GM12878 (cell line): ENCODE data around the gene FGD4. TPM values are rescaled to one million over a fixed set of nuclear protein-coding genes. Genes with fewer than 3 reads are reported as not detected.

Source experiments
- ATAC-seq: fragments of 200-7000 bp; cut with Tn5 transposase; 3 replicates; pipeline ENCODE4 v1.9.1; 2020; ENCODE audit warnings: mild to moderate bottlenecking, moderate library complexity
- BruUV-seq: library from RNA; stranded (reverse); fragments of 400-500 nt; replicated peaks from 2 replicates; lab custom pipeline; 2021; lab: Mats Ljungman, UMichigan
- CTCF ChIA-PET: fragments of 300-600 bp; sonication (Branson Sonifier 250); formaldehyde crosslinking; extraction: SDS; loops from one replicate; lab custom pipeline; 2021; ENCODE audit warnings: inconsistent platforms; lab: Yijun Ruan, JAX
- POLR2A ChIA-PET: fragments of 350-600 bp; formaldehyde crosslinking; extraction: SDS; loops from one replicate; lab custom pipeline; 2021; ENCODE audit warnings: inconsistent platforms; lab: Charles Lee
- RAD21 ChIA-PET: fragments of 300-600 bp; sonication (Branson Sonifier 250); formaldehyde crosslinking; loops from one replicate; lab custom pipeline; 2023; ENCODE audit warnings: antibody characterized with exemption; ENCODE audit not compliant: unreplicated experiment; lab: Charles Lee
- SMC1A ChIA-PET: fragments of 300-600 bp; sonication (Branson Sonifier 250); formaldehyde crosslinking; loops from one replicate; lab custom pipeline; 2023; ENCODE audit not compliant: unreplicated experiment, uncharacterized antibody; lab: Charles Lee
- DNase-seq: peaks from one replicate; pipeline ENCODE4 v3.0.0-alpha.2; 2011; ENCODE audit warnings: low read depth, low spot score
- FAIRE-seq: peaks from 3 replicates; lab custom pipeline; 2011; peaks lifted over from hg19 to GRCh38; lab: Jason Lieb, UNC
- H2AFZ ChIP-seq: 2 replicates; pipeline ENCODE4 v1.6.0; 2011; ENCODE audit warnings: low read depth, low read length, control low read depth; ENCODE audit not compliant: control insufficient read depth
- H3K27ac ChIP-seq: 2 replicates; pipeline ENCODE4 v1.5.1; 2011; ENCODE audit warnings: control low read depth; ENCODE audit not compliant: control insufficient read depth, insufficient read depth
- H3K27me3 ChIP-seq, 2 experiments: replicated peaks in 1 of 2; 2 replicates each; pipeline versions ENCODE4 v1.6.0 to v1.6.1; 2011; ENCODE audit warnings: low read length in 1 of 2; ENCODE audit not compliant: control insufficient read depth in 2 of 2, insufficient read depth in 2 of 2
- H3K36me3 ChIP-seq, 2 experiments: 2 replicates each; pipeline ENCODE4 v1.5.1; 2011; ENCODE audit warnings: low read length in 1 of 2; ENCODE audit not compliant: control insufficient read depth in 2 of 2, insufficient read depth in 2 of 2
- H3K4me1 ChIP-seq: 2 replicates; pipeline ENCODE4 v1.6.1; 2011; ENCODE audit warnings: mild to moderate bottlenecking, low read length, moderate library complexity, mixed read lengths; ENCODE audit not compliant: control insufficient read depth, insufficient read depth
- H3K4me2 ChIP-seq: 2 replicates; pipeline ENCODE4 v1.6.0; 2011; ENCODE audit warnings: control low read depth; ENCODE audit not compliant: control insufficient read depth, insufficient read depth
- H3K4me3 ChIP-seq: fragments of 200-600 bp; sonication (generic); 2 replicates; pipeline ENCODE4 v1.5.1; 2016
- H3K79me2 ChIP-seq: 2 replicates; pipeline ENCODE4 v1.6.0; 2011; ENCODE audit warnings: low read length; ENCODE audit not compliant: control insufficient read depth, insufficient read depth
- H3K9ac ChIP-seq: 2 replicates; pipeline ENCODE4 v1.8.0; 2011; ENCODE audit warnings: low read length, control low read depth, mixed read lengths; ENCODE audit not compliant: control insufficient read depth, insufficient read depth
- H3K9me3 ChIP-seq: replicated peaks from 3 replicates; pipeline ENCODE4 v1.5.1; 2011; ENCODE audit warnings: mild to moderate bottlenecking, low read length; ENCODE audit not compliant: control insufficient read depth, insufficient read depth
- H4K20me1 ChIP-seq: 2 replicates; pipeline ENCODE4 v1.6.0; 2011; ENCODE audit not compliant: control insufficient read depth, insufficient read depth
- BHLHE40 ChIP-seq, 2 experiments: fragments of 450-650 bp in 1 of 2; IDR thresholded peaks; 2 replicates each; pipeline ENCODE4 v1.6.1; 2011 to 2017; ENCODE audit warnings: low read depth in 2 of 2, borderline replicate concordance in 1 of 2, improper control_type of control experiment in 1 of 2, low read length in 1 of 2, mild to moderate bottlenecking in 1 of 2
- EED ChIP-seq: sonication (generic); IDR thresholded peaks from 2 replicates; pipeline ENCODE4 v1.6.1; 2016; ENCODE audit warnings: antibody characterized with exemption, low read depth
- MXI1 ChIP-seq: fragments of 150-350 bp; IDR thresholded peaks from 2 replicates; pipeline ENCODE4 v1.6.1; 2011; ENCODE audit warnings: low read depth, mild to moderate bottlenecking, inconsistent platforms, low read length, improper control_type of control experiment
- NFIC ChIP-seq: IDR thresholded peaks from 2 replicates; pipeline ENCODE4 v1.6.1; 2012; ENCODE audit warnings: low read depth, mild to moderate bottlenecking, inconsistent platforms, low read length, moderate library complexity
- NR2C2 ChIP-seq: IDR thresholded peaks from 2 replicates; pipeline ENCODE4 v1.6.1; 2011; ENCODE audit warnings: borderline replicate concordance, low read depth; ENCODE audit not compliant: control insufficient read depth, insufficient read length
- NRF1 ChIP-seq: conservative IDR thresholded peaks from 2 replicates; pipeline ENCODE4 v1.6.1; 2011; ENCODE audit warnings: mild to moderate bottlenecking, low read depth, low read length, improper control_type of control experiment
- PAX8 ChIP-seq: fragments of 450-650 bp; IDR thresholded peaks from 2 replicates; pipeline ENCODE4 v1.6.1; 2017; ENCODE audit warnings: mild to moderate bottlenecking, moderate library complexity
- PKNOX1 ChIP-seq: fragments of 450-650 bp; IDR thresholded peaks from 2 replicates; pipeline ENCODE4 v1.6.1; 2016; ENCODE audit warnings: mild to moderate bottlenecking
- RAD21 ChIP-seq: IDR thresholded peaks from 2 replicates; pipeline ENCODE4 v1.6.1; 2011; ENCODE audit warnings: mild to moderate bottlenecking, low read depth, low read length, moderate library complexity; ENCODE audit not compliant: insufficient read depth
- RB1 ChIP-seq: fragments of 450-650 bp; formaldehyde crosslinking; IDR thresholded peaks from 2 replicates; pipeline ENCODE4 v1.6.1; 2017; ENCODE audit warnings: mild to moderate bottlenecking, borderline replicate concordance
- RBBP5 ChIP-seq: fragments of 200-600 bp; sonication (generic); conservative IDR thresholded peaks from 2 replicates; pipeline ENCODE4 v1.6.1; 2016
- STAT1 ChIP-seq: fragments of 450-650 bp; conservative IDR thresholded peaks from 2 replicates; pipeline ENCODE4 v1.6.1; 2014; ENCODE audit warnings: antibody characterized with exemption, mild to moderate bottlenecking
- STAT3 ChIP-seq: IDR thresholded peaks from 2 replicates; pipeline ENCODE4 v1.6.1; 2011; ENCODE audit warnings: low read depth, low read length, improper control_type of control experiment
- TCF3 ChIP-seq: IDR thresholded peaks from 2 replicates; pipeline ENCODE4 v1.6.1; 2012; ENCODE audit warnings: low read depth, mild to moderate bottlenecking, low read length, borderline replicate concordance; ENCODE audit not compliant: insufficient read depth
- YBX1 ChIP-seq: fragments of 450-650 bp; IDR thresholded peaks from 2 replicates; pipeline ENCODE4 v1.6.1; 2016; ENCODE audit warnings: antibody characterized with exemption
- ZNF24 ChIP-seq: fragments of 450-650 bp; IDR thresholded peaks from 2 replicates; pipeline ENCODE4 v1.6.1; 2017; ENCODE audit warnings: antibody characterized with exemption, mild to moderate bottlenecking
- WGBS: methylation state at CpG from one replicate; pipeline ENCODE4 v1.1.6; 2016; ENCODE audit warnings: low lambda C conversion rate; ENCODE audit not compliant: insufficient replicate concordance, insufficient coverage; ENCODE audit errors: missing lambda C conversion rate; 5-methylcytosine and 5-hydroxymethylcytosine counted together
- in situ Hi-C: fragments of 300-500 bp; cut with MboI; formaldehyde crosslinking; loops from 9 replicates; pipeline ENCODE4 v1.14.3; 2018; ENCODE audit warnings: mixed read lengths
- intact Hi-C: fragments of 100-400 bp; cut with micrococcal nuclease; formaldehyde crosslinking; loops from one replicate; pipeline ENCODE4 v1.14.2; 2022; ENCODE audit not compliant: unreplicated experiment
- polyA plus RNA-seq, 11 experiments: library from polyadenylated mRNA; depleted of rRNA in 4 of 11; unstranded in 6 of 11; stranded (reverse) in 5 of 11; fragments of >200 nt; fragmentation: Nextera tagmentation in 4 of 11; fragmentation: Illumina TruSeq in 1 of 11; extraction: Ambion mirVana in 4 of 11; extraction: Trizol in 1 of 11; gene quantifications; 1 replicate in 1 of 11; 2 replicates in 10 of 11; pipeline versions ENCODE4 v1.2.1 to v1.2.3, GENCODE V29; 2011 to 2016; ENCODE audit warnings: inconsistent platforms in 2 of 11, missing spikeins in 2 of 11, low read depth in 1 of 11
- total RNA-seq, 4 experiments: library from RNA; depleted of rRNA in 3 of 4; stranded (reverse); fragments of >200 nt in 3 of 4; fragmentation: Illumina TruSeq in 1 of 4; extraction: Trizol in 1 of 4; gene quantifications; 2 replicates each; pipeline versions ENCODE4 v1.2.1 to v1.2.3, GENCODE V29; 2013 to 2021
- TF ChIP-seq, protein P1 (sequence below): fragments of 450-650 bp; IDR thresholded peaks from 2 replicates; pipeline ENCODE4 v1.6.1; 2016; ENCODE audit warnings: mild to moderate bottlenecking
- TF ChIP-seq, protein P2 (sequence below): IDR thresholded peaks from 2 replicates; pipeline ENCODE4 v1.6.1; 2012; ENCODE audit warnings: mild to moderate bottlenecking, low read depth, low read length

Gene FGD4
- total and polyA plus RNA-seq, 10 of the 15 experiments (the other 5 are each of a cell fraction or from before 2014, with no cell fraction given) = 0.01 to 0.18 (median 0.08) TPM; not detected in 3

GRCh38 chr12:32450363-32450762 lies 51.0 kb downstream of the FGD4 start (continued):
- TF ChIP-seq STAT1 = no peak
- TF ChIP-seq, protein P1, sequence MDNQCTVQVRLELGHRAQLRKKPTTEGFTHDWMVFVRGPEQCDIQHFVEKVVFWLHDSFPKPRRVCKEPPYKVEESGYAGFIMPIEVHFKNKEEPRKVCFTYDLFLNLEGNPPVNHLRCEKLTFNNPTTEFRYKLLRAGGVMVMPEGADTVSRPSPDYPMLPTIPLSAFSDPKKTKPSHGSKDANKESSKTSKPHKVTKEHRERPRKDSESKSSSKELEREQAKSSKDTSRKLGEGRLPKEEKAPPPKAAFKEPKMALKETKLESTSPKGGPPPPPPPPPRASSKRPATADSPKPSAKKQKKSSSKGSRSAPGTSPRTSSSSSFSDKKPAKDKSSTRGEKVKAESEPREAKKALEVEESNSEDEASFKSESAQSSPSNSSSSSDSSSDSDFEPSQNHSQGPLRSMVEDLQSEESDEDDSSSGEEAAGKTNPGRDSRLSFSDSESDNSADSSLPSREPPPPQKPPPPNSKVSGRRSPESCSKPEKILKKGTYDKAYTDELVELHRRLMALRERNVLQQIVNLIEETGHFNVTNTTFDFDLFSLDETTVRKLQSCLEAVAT = no peak
- no peak for TF ChIP-seq YBX1

- no peak overlapping the region for H3K4me3 ChIP-seq
- intact Hi-C loops (no loop called here), in situ Hi-C loops (loop anchor here (10.0 kb wide), 1 partner anchor 1564 kb away; no protein-coding TSS in a partner anchor)
- H3K9me3 ChIP-seq = no peaks in the 10 kb centered on the region
- 0% methylated on average over 1 of the region's 1 CpG for WGBS
- no peaks in the 10 kb centered on the region; the same call in 1 of the 2 replicates for H3K4me1 ChIP-seq
- RAD21 ChIA-PET = interaction anchor here (1.3 kb wide), 1 partner anchor 212 kb away, joined by 3 read pairs; no protein-coding TSS in a partner anchor
- no peak overlapping the region for H3K4me2 ChIP-seq
- no TSS peak for BruUV-seq
- H3K9ac ChIP-seq = no peak overlapping the region
- H3K27ac ChIP-seq = no peak overlapping the region
- SMC1A ChIA-PET = interaction anchor here (0.6 to 10.2 kb wide), 3 partner anchors 149 to 305 kb away, joined by 3 to 108 read pairs (median 20); partner anchors contain the start of gene YARS2
- FAIRE-seq (no peak), ATAC-seq (no peak; the same call in 2 of the 3 replicates), DNase-seq (no peak)
- CTCF ChIA-PET = interaction anchor here (0.6 to 8.0 kb wide), 5 partner anchors 221 to 1518 kb away, joined by 3 to 106 read pairs (median 4); partner anchors contain the start of gene YARS2
- H3K36me3 ChIP-seq = no peaks in the 10 kb centered on the region
- no peaks in the 10 kb centered on the region for H3K79me2 ChIP-seq
- H4K20me1 ChIP-seq = no peaks in the 10 kb centered on the region
- no peak overlapping the region for H2AFZ ChIP-seq
- POLR2A ChIA-PET = no interaction called here
- H3K27me3 ChIP-seq = no peaks in the 10 kb centered on the region
- TF ChIP-seq BHLHE40 (IDR thresholded peaks at IDR 0.05; ENCODE audit: borderline replicate concordance in 1 of 2, low read depth in 2 of 2, low read length in 1 of 2) (no peak), ZNF24 (no peak), TCF3 (no peak), STAT3 (no peak), PKNOX1 (no peak), NR2C2 (no peak), NRF1 (no peak), RB1 (no peak), EED (no peak), YBX1 (no peak), MXI1 (no peak), PAX8 (no peak), RBBP5 (no peak), RAD21 (no peak), NFIC (no peak)
- TF ChIP-seq, protein P2, sequence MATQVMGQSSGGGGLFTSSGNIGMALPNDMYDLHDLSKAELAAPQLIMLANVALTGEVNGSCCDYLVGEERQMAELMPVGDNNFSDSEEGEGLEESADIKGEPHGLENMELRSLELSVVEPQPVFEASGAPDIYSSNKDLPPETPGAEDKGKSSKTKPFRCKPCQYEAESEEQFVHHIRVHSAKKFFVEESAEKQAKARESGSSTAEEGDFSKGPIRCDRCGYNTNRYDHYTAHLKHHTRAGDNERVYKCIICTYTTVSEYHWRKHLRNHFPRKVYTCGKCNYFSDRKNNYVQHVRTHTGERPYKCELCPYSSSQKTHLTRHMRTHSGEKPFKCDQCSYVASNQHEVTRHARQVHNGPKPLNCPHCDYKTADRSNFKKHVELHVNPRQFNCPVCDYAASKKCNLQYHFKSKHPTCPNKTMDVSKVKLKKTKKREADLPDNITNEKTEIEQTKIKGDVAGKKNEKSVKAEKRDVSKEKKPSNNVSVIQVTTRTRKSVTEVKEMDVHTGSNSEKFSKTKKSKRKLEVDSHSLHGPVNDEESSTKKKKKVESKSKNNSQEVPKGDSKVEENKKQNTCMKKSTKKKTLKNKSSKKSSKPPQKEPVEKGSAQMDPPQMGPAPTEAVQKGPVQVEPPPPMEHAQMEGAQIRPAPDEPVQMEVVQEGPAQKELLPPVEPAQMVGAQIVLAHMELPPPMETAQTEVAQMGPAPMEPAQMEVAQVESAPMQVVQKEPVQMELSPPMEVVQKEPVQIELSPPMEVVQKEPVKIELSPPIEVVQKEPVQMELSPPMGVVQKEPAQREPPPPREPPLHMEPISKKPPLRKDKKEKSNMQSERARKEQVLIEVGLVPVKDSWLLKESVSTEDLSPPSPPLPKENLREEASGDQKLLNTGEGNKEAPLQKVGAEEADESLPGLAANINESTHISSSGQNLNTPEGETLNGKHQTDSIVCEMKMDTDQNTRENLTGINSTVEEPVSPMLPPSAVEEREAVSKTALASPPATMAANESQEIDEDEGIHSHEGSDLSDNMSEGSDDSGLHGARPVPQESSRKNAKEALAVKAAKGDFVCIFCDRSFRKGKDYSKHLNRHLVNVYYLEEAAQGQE = no peak
These were observed 51.4 kb downstream of the FGD4 start for GRCh38 chr12:32450768-32451167.
